ENCODE data around the gene TOM1L2.

The TOM1L2 gene

GRCh38 chr17:17847726-17848125 is 124.5 kb downstream of the TOM1L2 start:
- Histone ChIP-seq H3K4me2 (ENCODE audit: low read length) (no peak overlapping the region), H3K36me3 (ENCODE audit: control insufficient read depth, low read length) (no peaks in the 10 kb centered on the region), H3K9me2 (replicated peaks; ENCODE audit: control insufficient read depth, low read length) (no peaks in the 10 kb centered on the region), H4K20me1 (ENCODE audit: control insufficient read depth, insufficient read depth, low read depth, low read length) (no peaks in the 10 kb centered on the region), H3K27me3 (ENCODE audit: control insufficient read depth, low read length) (no peaks in the 10 kb centered on the region), H3K27ac (ENCODE audit: low read depth, low read length) (no peak overlapping the region), H3K79me2 (ENCODE audit: control insufficient read depth, low read length) (no peaks in the 10 kb centered on the region), H3K4me3 (ENCODE audit: low read length) (no peak overlapping the region), H3F3A (ENCODE audit: control insufficient read depth, insufficient read depth) (no peaks in the 10 kb centered on the region), H3K4me1 (ENCODE audit: control insufficient read depth, low read length) (peaks cover 20% of the 10 kb centered on the region), H3K9me3 (ENCODE audit: control insufficient read depth, insufficient read depth, low read length) (no peaks in the 10 kb centered on the region)
- no peak for TF ChIP-seq EZH2phosphoT487 (IDR thresholded peaks at IDR 0.05; ENCODE audit: borderline replicate concordance, low read length)
- TF ChIP-seq CTCF (IDR thresholded peaks at IDR 0.05; ENCODE audit: low read depth, low read length, poor library complexity, severe bottlenecking), result no peak

- no peaks in the 10 kb centered on the region for H3K9me2 ChIP-seq (replicated peaks; ENCODE audit: control insufficient read depth, low read length)
- H3K4me1 ChIP-seq (ENCODE audit: control insufficient read depth, low read length), result peaks cover 20% of the 10 kb centered on the region
- no peaks in the 10 kb centered on the region for H3F3A ChIP-seq (ENCODE audit: control insufficient read depth, insufficient read depth)
- H3K36me3 ChIP-seq (ENCODE audit: control insufficient read depth, low read length), result no peaks in the 10 kb centered on the region
- no peaks in the 10 kb centered on the region for H3K79me2 ChIP-seq (ENCODE audit: control insufficient read depth, low read length)
- H4K20me1 ChIP-seq (ENCODE audit: control insufficient read depth, insufficient read depth, low read depth, low read length), result no peaks in the 10 kb centered on the region
- TF ChIP-seq CTCF (IDR thresholded peaks at IDR 0.05; ENCODE audit: low read depth, low read length, poor library complexity, severe bottlenecking), result no peak
- TF ChIP-seq EZH2phosphoT487 (IDR thresholded peaks at IDR 0.05; ENCODE audit: borderline replicate concordance, low read length), result no peak
- H3K27me3 ChIP-seq (ENCODE audit: control insufficient read depth, low read length), result no peaks in the 10 kb centered on the region
- no peak overlapping the region for H3K27ac ChIP-seq (ENCODE audit: low read depth, low read length)
- H3K9me3 ChIP-seq (ENCODE audit: control insufficient read depth, insufficient read depth, low read length), result no peaks in the 10 kb centered on the region
- H3K4me2 ChIP-seq (ENCODE audit: low read length), result no peak overlapping the region
- no peak overlapping the region for H3K4me3 ChIP-seq (ENCODE audit: low read length)
Measured at GRCh38 chr17:17847118-17847689, 125.0 kb downstream of the TOM1L2 start.

GRCh38 chr17:17846645-17847044 is 125.6 kb downstream of the TOM1L2 start:
- Histone ChIP-seq H3K79me2 (ENCODE audit: control insufficient read depth, low read length) (no peaks in the 10 kb centered on the region), H3K4me1 (ENCODE audit: control insufficient read depth, low read length) (peaks cover 20% of the 10 kb centered on the region), H3K4me3 (ENCODE audit: low read length) (no peak overlapping the region), H3K27ac (ENCODE audit: low read depth, low read length) (no peak overlapping the region), H3K4me2 (ENCODE audit: low read length) (no peak overlapping the region), H3K27me3 (ENCODE audit: control insufficient read depth, low read length) (no peaks in the 10 kb centered on the region), H4K20me1 (ENCODE audit: control insufficient read depth, insufficient read depth, low read depth, low read length) (no peaks in the 10 kb centered on the region), H3K9me3 (ENCODE audit: control insufficient read depth, insufficient read depth, low read length) (no peaks in the 10 kb centered on the region), H3K9me2 (replicated peaks; ENCODE audit: control insufficient read depth, low read length) (no peaks in the 10 kb centered on the region), H3F3A (ENCODE audit: control insufficient read depth, insufficient read depth) (no peaks in the 10 kb centered on the region), H3K36me3 (ENCODE audit: control insufficient read depth, low read length) (no peaks in the 10 kb centered on the region)
- TF ChIP-seq CTCF (IDR thresholded peaks at IDR 0.05; ENCODE audit: low read depth, low read length, poor library complexity, severe bottlenecking), result no peak
- no peak for TF ChIP-seq EZH2phosphoT487 (IDR thresholded peaks at IDR 0.05; ENCODE audit: borderline replicate concordance, low read length)
